DOHH2 (cell line): ENCODE measurements around the gene SUMF1.

Source experiments
- H3F3A ChIP-seq: fragments of 200-600 bp; sonication (generic), shearing (Covaris generic); 2 replicates; pipeline ENCODE4 v1.6.0; 2016; ENCODE audit warnings: antibody characterized with exemption, mild to moderate bottlenecking; ENCODE audit not compliant: control insufficient read depth, insufficient read depth
- H3K27ac ChIP-seq: fragments of 200-600 bp; sonication (generic); 2 replicates; pipeline ENCODE4 v1.5.1; 2014; ENCODE audit warnings: low read depth, mild to moderate bottlenecking, low read length, moderate library complexity
- H3K27me3 ChIP-seq: fragments of 200-600 bp; sonication (generic); 2 replicates; pipeline ENCODE4 v1.6.1; 2014; ENCODE audit warnings: mild to moderate bottlenecking, low read length, mixed read lengths; ENCODE audit not compliant: control insufficient read depth
- H3K36me3 ChIP-seq: fragments of 200-600 bp; sonication (generic); 2 replicates; pipeline ENCODE4 v1.6.1; 2014; ENCODE audit warnings: mild to moderate bottlenecking, low read length, moderate library complexity, mixed read lengths; ENCODE audit not compliant: control insufficient read depth
- H3K4me1 ChIP-seq: fragments of 200-600 bp; sonication (generic); 2 replicates; pipeline ENCODE4 v1.6.1; 2014; ENCODE audit warnings: mild to moderate bottlenecking, low read length, mixed read lengths; ENCODE audit not compliant: control insufficient read depth
- H3K4me2 ChIP-seq: fragments of 200-600 bp; sonication (generic); 2 replicates; pipeline ENCODE4 v1.6.0; 2014; ENCODE audit warnings: mild to moderate bottlenecking, low read length, moderate library complexity
- H3K4me3 ChIP-seq: fragments of 200-600 bp; sonication (generic); 2 replicates; pipeline ENCODE4 v1.5.1; 2014; ENCODE audit warnings: mild to moderate bottlenecking, low read length, mixed read lengths
- H3K79me2 ChIP-seq: fragments of 200-600 bp; sonication (generic); 2 replicates; pipeline ENCODE4 v1.6.1; 2014; ENCODE audit warnings: mild to moderate bottlenecking, low read length, mixed read lengths; ENCODE audit not compliant: control insufficient read depth
- H3K9me2 ChIP-seq: fragments of 200-600 bp; sonication (generic); replicated peaks from 2 replicates; pipeline ENCODE4 v1.6.1; 2014; ENCODE audit warnings: mild to moderate bottlenecking, low read length, mixed read lengths; ENCODE audit not compliant: control insufficient read depth
- H3K9me3 ChIP-seq: fragments of 200-600 bp; sonication (generic); 2 replicates; pipeline ENCODE4 v1.6.1; 2014; ENCODE audit warnings: antibody characterized with exemption, low read length, mixed read lengths; ENCODE audit not compliant: control insufficient read depth, insufficient read depth
- H4K20me1 ChIP-seq: fragments of 200-600 bp; sonication (generic); 2 replicates; pipeline ENCODE4 v1.6.0; 2014; ENCODE audit warnings: low read depth, mild to moderate bottlenecking, antibody characterized with exemption, low read length, moderate library complexity; ENCODE audit not compliant: control insufficient read depth, insufficient read depth
- EZH2phosphoT487 ChIP-seq: fragments of 200-600 bp; sonication (generic); IDR thresholded peaks from 2 replicates; pipeline ENCODE4 v1.6.1; 2017; ENCODE audit warnings: borderline replicate concordance, mild to moderate bottlenecking, antibody characterized with exemption, low read length, moderate library complexity, mixed read lengths
- TF ChIP-seq, protein P1 (sequence below): fragments of 200-600 bp; sonication (generic); IDR thresholded peaks from one replicate; pipeline ENCODE4 v1.5.1; 2014; ENCODE audit warnings: antibody characterized with exemption, mild to moderate bottlenecking, low read depth, low read length; ENCODE audit not compliant: poor library complexity, severe bottlenecking

SUMF1 gene

DNA sequence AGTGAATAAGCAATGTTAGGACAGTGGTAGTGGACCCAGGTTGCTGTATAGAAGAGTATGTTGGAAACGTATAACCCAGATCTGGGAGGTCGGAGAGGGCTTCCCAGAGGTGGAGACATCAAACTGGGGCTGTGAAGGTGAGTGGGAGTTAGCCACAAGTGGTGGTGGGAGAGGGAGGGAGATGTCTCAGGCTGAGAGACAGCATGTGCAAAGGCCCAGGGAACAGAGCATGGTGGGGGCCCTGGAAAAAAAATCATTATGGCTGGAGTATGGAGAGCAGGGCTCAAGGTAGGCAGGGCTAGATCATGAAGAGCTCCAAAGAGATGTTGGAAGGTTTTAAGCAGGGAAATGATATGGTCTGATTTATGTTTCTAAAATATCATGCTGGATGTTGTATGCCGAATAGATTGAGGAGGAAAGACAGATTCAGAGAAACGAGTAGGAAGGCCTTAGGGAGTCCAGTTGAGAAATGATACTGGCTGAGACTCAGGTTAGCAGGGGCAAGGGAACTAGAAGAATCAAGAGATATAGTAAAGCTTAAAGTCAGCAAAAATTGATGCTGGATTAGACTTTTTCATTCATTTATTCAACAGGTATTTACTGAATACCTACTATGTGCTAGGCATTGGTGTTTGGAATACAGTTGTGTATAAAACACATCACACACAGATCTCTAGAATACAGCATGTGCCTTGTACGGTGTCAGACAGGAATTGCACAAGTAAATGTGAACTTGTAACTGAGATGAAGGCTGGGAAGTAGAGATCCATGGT, 43.1 kb upstream of the SUMF1 start:
- Histone ChIP-seq H3K9me2 (no peaks in the 10 kb centered on the region), H3K36me3 (peaks cover 6% of the 10 kb centered on the region), H3K4me2 (no peak overlapping the region), H3K4me1 (peaks cover 47% of the 10 kb centered on the region), H4K20me1 (no peaks in the 10 kb centered on the region), H3F3A (peaks cover 11% of the 10 kb centered on the region), H3K9me3 (no peaks in the 10 kb centered on the region), H3K79me2 (peaks cover 47% of the 10 kb centered on the region), H3K27me3 (no peaks in the 10 kb centered on the region), H3K27ac (no peak overlapping the region), H3K4me3 (no peak overlapping the region)
- no peak for TF ChIP-seq EZH2phosphoT487

DNA sequence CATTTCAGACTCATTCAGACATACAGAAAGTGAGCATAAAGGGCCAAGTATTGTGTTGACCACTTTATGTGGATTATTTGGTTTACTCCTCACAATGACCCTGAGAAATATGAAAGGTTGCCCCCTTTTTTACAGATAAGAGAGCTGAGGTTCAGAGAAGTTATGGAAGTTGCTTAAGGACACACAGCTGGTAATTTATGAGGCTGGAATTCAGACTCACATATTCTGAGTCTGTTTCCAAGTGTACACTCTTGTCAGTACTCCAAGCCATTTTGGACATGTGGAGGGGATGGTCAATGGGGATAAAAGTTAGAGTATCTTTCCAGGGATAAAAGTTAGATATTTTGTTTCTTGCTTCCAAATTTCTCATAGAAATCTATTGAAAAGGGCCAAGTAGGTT, 42.0 kb upstream of the SUMF1 start:
- H3K9me3 ChIP-seq = no peaks in the 10 kb centered on the region
- H3K4me3 ChIP-seq = no peak overlapping the region
- peaks cover 11% of the 10 kb centered on the region for H3F3A ChIP-seq
- H3K27ac ChIP-seq = no peak overlapping the region
- no peaks in the 10 kb centered on the region for H3K9me2 ChIP-seq
- H3K36me3 ChIP-seq = peaks cover 8% of the 10 kb centered on the region
- no peak overlapping the region for H3K4me2 ChIP-seq
- peaks cover 57% of the 10 kb centered on the region for H3K79me2 ChIP-seq
- no peaks in the 10 kb centered on the region for H3K27me3 ChIP-seq
- TF ChIP-seq, protein P1, sequence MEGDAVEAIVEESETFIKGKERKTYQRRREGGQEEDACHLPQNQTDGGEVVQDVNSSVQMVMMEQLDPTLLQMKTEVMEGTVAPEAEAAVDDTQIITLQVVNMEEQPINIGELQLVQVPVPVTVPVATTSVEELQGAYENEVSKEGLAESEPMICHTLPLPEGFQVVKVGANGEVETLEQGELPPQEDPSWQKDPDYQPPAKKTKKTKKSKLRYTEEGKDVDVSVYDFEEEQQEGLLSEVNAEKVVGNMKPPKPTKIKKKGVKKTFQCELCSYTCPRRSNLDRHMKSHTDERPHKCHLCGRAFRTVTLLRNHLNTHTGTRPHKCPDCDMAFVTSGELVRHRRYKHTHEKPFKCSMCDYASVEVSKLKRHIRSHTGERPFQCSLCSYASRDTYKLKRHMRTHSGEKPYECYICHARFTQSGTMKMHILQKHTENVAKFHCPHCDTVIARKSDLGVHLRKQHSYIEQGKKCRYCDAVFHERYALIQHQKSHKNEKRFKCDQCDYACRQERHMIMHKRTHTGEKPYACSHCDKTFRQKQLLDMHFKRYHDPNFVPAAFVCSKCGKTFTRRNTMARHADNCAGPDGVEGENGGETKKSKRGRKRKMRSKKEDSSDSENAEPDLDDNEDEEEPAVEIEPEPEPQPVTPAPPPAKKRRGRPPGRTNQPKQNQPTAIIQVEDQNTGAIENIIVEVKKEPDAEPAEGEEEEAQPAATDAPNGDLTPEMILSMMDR = no peak
- no peak for TF ChIP-seq EZH2phosphoT487
- H3K4me1 ChIP-seq = peaks cover 59% of the 10 kb centered on the region
- H4K20me1 ChIP-seq = no peaks in the 10 kb centered on the region

DNA sequence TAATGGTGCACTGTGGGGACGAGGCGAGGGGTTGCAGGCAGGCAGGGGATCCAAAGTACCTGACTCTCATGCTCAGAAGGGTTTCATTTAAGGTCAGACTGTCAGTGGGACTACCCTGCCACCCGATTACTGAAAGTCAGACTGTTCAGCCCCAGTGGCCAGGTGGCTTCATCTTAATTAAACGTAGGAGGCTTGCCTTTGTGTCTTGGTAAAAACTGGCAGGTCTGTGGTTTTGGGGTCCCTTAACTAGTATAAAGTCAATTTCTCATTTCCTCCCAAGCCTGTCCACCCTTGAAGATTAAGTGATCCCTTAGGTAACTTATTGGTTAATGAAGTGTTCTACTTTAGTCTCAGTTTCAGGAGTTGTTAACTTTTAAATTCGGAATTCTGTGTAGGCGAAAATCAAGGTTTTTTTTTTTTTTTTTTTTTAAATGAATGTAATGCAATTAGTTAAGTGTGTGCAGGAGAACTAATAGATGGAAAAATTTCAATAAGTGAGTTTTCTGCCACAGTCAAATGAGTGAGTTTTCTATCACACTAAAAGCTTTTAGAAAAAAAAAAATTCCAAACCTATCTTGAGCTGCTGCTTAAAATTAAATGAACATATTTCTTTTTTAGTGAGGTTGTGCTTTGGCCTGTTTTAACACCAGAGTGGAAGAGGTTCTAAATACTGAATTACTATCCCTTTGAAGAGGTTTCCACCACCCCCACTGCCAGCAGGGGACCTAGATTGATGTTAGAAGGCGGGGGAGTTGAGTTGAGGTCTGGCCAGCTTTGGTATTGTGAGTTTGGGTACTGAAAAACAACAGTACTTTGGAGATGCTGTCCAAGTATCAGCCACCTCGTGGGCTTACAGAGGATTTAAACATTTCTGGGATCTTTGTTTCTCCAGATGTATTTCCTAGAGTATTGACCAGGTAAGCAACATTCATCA, 41.2 kb upstream of the SUMF1 start:
- Histone ChIP-seq H3F3A (peaks cover 11% of the 10 kb centered on the region), H3K27me3 (no peaks in the 10 kb centered on the region), H3K36me3 (peaks cover 11% of the 10 kb centered on the region), H4K20me1 (no peaks in the 10 kb centered on the region), H3K79me2 (peaks cover 63% of the 10 kb centered on the region), H3K9me2 (no peaks in the 10 kb centered on the region), H3K4me2 (peak overlapping the region; percentile 92), H3K4me1 (peaks cover 66% of the 10 kb centered on the region), H3K9me3 (no peaks in the 10 kb centered on the region), H3K4me3 (peak overlapping the region; percentile 66), H3K27ac (peak overlapping the region; percentile 57)
- TF ChIP-seq EZH2phosphoT487 = no peak
- TF ChIP-seq, protein P1 = no peak
